PC-3 (cell line): ENCODE data around the gene SUSD2. TPM values are rescaled to one million over a fixed set of nuclear protein-coding genes. Genes with fewer than 3 reads are reported as not detected.

Experiments used
- ATAC-seq: fragments of 200-7000 bp; cut with Tn5 transposase; 2 replicates; pipeline ENCODE4 v1.9.1; 2020; ENCODE audit warnings: mild to moderate bottlenecking, moderate library complexity
- BruUV-seq: library from RNA; stranded (reverse); fragments of 400-500 nt; replicated peaks from 2 replicates; lab custom pipeline; 2021; lab: Mats Ljungman, UMichigan
- CTCF ChIA-PET: fragments of 300-600 bp; sonication (Branson Sonifier 250); formaldehyde crosslinking; loops from one replicate; lab custom pipeline; 2022; ENCODE audit warnings: antibody characterized with exemption; lab: Charles Lee
- POLR2A ChIA-PET: fragments of 300-600 bp; sonication (Branson Sonifier 250); formaldehyde crosslinking; loops from one replicate; lab custom pipeline; 2022; ENCODE audit warnings: antibody characterized with exemption; ENCODE audit not compliant: unreplicated experiment; lab: Charles Lee
- DNase-seq: peaks from one replicate; pipeline ENCODE4 v3.0.0-alpha.2; 2015
- H2AFZ ChIP-seq: fragments of 300-600 bp; sonication (generic); 2 replicates; pipeline ENCODE4 v1.6.0; 2016; ENCODE audit warnings: antibody characterized with exemption, low read length
- H3F3A ChIP-seq: fragments of 300-600 bp; sonication (generic); one replicate; pipeline ENCODE4 v1.6.0; 2017; ENCODE audit warnings: antibody characterized with exemption, low read length, control low read depth, mild to moderate bottlenecking; ENCODE audit not compliant: unreplicated experiment
- H3K27ac ChIP-seq: fragments of 300-600 bp; sonication (generic); 2 replicates; pipeline ENCODE4 v1.5.1; 2016; ENCODE audit warnings: mild to moderate bottlenecking, low read length
- H3K27me3 ChIP-seq: fragments of 300-600 bp; sonication (generic); 2 replicates; pipeline ENCODE4 v1.6.1; 2016; ENCODE audit warnings: low read length, mixed read lengths
- H3K36me3 ChIP-seq: fragments of 300-600 bp; sonication (generic); 2 replicates; pipeline ENCODE4 v1.6.1; 2016; ENCODE audit warnings: low read depth, mixed run types, low read length, mixed read lengths
- H3K4me1 ChIP-seq: fragments of 300-600 bp; sonication (generic); 2 replicates; pipeline ENCODE4 v1.5.1; 2016; ENCODE audit warnings: low read length; ENCODE audit not compliant: insufficient read depth
- H3K4me2 ChIP-seq: fragments of 300-600 bp; sonication (generic); 2 replicates; pipeline ENCODE4 v1.6.0; 2016; ENCODE audit warnings: low read length
- H3K4me3 ChIP-seq: fragments of 300-600 bp; sonication (generic); 2 replicates; pipeline ENCODE4 v1.5.1; 2016; ENCODE audit warnings: mild to moderate bottlenecking, low read length, mixed read lengths
- H3K79me2 ChIP-seq: fragments of 300-600 bp; sonication (generic); 2 replicates; pipeline ENCODE4 v1.6.1; 2017; ENCODE audit warnings: low read length, mixed read lengths
- H3K9ac ChIP-seq: fragments of 300-600 bp; sonication (generic); 2 replicates; pipeline ENCODE4 v1.6.0; 2016; ENCODE audit warnings: mild to moderate bottlenecking, low read length
- H3K9me2 ChIP-seq: fragments of 300-600 bp; sonication (generic); replicated peaks from 2 replicates; pipeline ENCODE4 v1.6.1; 2016; ENCODE audit warnings: mixed run types, low read length, mixed read lengths
- H3K9me3 ChIP-seq: fragments of 300-600 bp; sonication (generic); 2 replicates; pipeline ENCODE4 v1.6.1; 2016; ENCODE audit warnings: low read length, mixed read lengths
- H4K20me1 ChIP-seq: fragments of 300-600 bp; sonication (generic); 2 replicates; pipeline ENCODE4 v1.6.1; 2016; ENCODE audit warnings: low read length, mixed read lengths
- CTCF ChIP-seq: fragments of 300-600 bp; sonication (generic); conservative IDR thresholded peaks from 2 replicates; pipeline ENCODE4 v1.5.1; 2017; ENCODE audit warnings: antibody characterized with exemption, low read depth, mild to moderate bottlenecking, low read length
- EZH2 ChIP-seq: fragments of 300-600 bp; sonication (generic); IDR thresholded peaks from one replicate; pipeline ENCODE4 v1.6.1; 2017; ENCODE audit warnings: antibody characterized with exemption, mild to moderate bottlenecking, low read length; ENCODE audit not compliant: unreplicated experiment
- EZH2phosphoT487 ChIP-seq: fragments of 300-600 bp; sonication (generic); IDR thresholded peaks from 2 replicates; pipeline ENCODE4 v1.6.1; 2018; ENCODE audit warnings: mild to moderate bottlenecking, antibody characterized with exemption, low read length, borderline replicate concordance
- intact Hi-C: fragments of 100-400 bp; cut with micrococcal nuclease; formaldehyde crosslinking; loops from 2 replicates; pipeline ENCODE4 v1.9.0; 2023
- total RNA-seq: library from RNA; depleted of rRNA; stranded (reverse); fragments of >200 nt; gene quantifications from 2 replicates; pipeline ENCODE4 v1.2.3, GENCODE V29; 2014

The SUSD2 gene
- total RNA-seq, 1 experiment from 2014 or later = 1.3 TPM

GRCh38 chr22:24179478-24180210, 1.6 kb upstream of the SUSD2 start:
- Histone ChIP-seq H3K4me1 (no peaks in the 10 kb centered on the region), H3K4me2 (no peak overlapping the region), H3K9me2 (no peaks in the 10 kb centered on the region), H3K9ac (no peak overlapping the region), H2AFZ (no peak overlapping the region), H3K79me2 (no peaks in the 10 kb centered on the region), H3K9me3 (no peaks in the 10 kb centered on the region), H3F3A (no peaks in the 10 kb centered on the region), H3K4me3 (no peak overlapping the region), H3K36me3 (no peaks in the 10 kb centered on the region), H3K27me3 (no peaks in the 10 kb centered on the region), H3K27ac (no peak overlapping the region), H4K20me1 (no peaks in the 10 kb centered on the region)
- ATAC-seq = no peak
- TF ChIP-seq CTCF (no peak), EZH2 (no peak), EZH2phosphoT487 (no peak)
- intact Hi-C loops = loop anchor here (10.0 kb wide), 1 partner anchor 225 kb away; no protein-coding TSS in a partner anchor
- no peak for DNase-seq
- CTCF ChIA-PET = no interaction called here
- POLR2A ChIA-PET = no interaction called here
- no TSS peak for BruUV-seq

- no peak for ATAC-seq
- POLR2A ChIA-PET = no interaction called here
- no peaks in the 10 kb centered on the region for H3K36me3 ChIP-seq
These were observed 785 bp upstream of the SUSD2 start for GRCh38 chr22:24180316-24181087.

More at GRCh38 chr22:24180316-24181087, 785 bp upstream of the SUSD2 start:
- Histone ChIP-seq H3K4me1 (no peaks in the 10 kb centered on the region), H3K9me2 (no peaks in the 10 kb centered on the region), H3K9ac (no peak overlapping the region), H3K4me3 (no peak overlapping the region), H3K27me3 (no peaks in the 10 kb centered on the region), H3K4me2 (no peak overlapping the region), H3K79me2 (no peaks in the 10 kb centered on the region), H3F3A (no peaks in the 10 kb centered on the region), H3K27ac (no peak overlapping the region), H3K9me3 (no peaks in the 10 kb centered on the region), H2AFZ (no peak overlapping the region), H4K20me1 (no peaks in the 10 kb centered on the region)
- BruUV-seq = no TSS peak
- TF ChIP-seq CTCF (no peak), EZH2phosphoT487 (no peak), EZH2 (no peak)
- intact Hi-C loops = no loop called here
- DNase-seq = no peak
- CTCF ChIA-PET = interaction anchor here (1.0 kb wide), 1 partner anchor 24 kb away, joined by 3 read pairs; no protein-coding TSS in a partner anchor
